WERI-Rb-1 (cell line): Measurements from ENCODE around the gene GPALPP1.

Source experiments
- DNase-seq: peaks from one replicate; pipeline ENCODE4 v3.0.0-alpha.2; 2020
- H3K27ac ChIP-seq: fragments of 250-450 bp; sonication (Bioruptor Pico); 2 replicates; pipeline ENCODE4 v1.5.1; 2020; ENCODE audit warnings: mild to moderate bottlenecking, moderate library complexity
- H3K27me3 ChIP-seq: fragments of 250-450 bp; sonication (Bioruptor Pico); 2 replicates; pipeline ENCODE4 v1.5.1; 2021; ENCODE audit warnings: mild to moderate bottlenecking, low read depth, moderate library complexity; ENCODE audit not compliant: insufficient read depth, severe bottlenecking
- H3K36me3 ChIP-seq: fragments of 250-450 bp; sonication (Bioruptor Pico); 2 replicates; pipeline ENCODE4 v1.5.1; 2020; ENCODE audit warnings: mild to moderate bottlenecking, moderate library complexity
- H3K4me3 ChIP-seq: 2 replicates; pipeline ENCODE4 v1.5.1; 2011; ENCODE audit warnings: low read depth, mild to moderate bottlenecking, control low read depth, low read length
- H3K9me3 ChIP-seq: fragments of 250-450 bp; sonication (Bioruptor Pico); 2 replicates; pipeline ENCODE4 v1.5.1; 2021; ENCODE audit warnings: mild to moderate bottlenecking, moderate library complexity; ENCODE audit not compliant: severe bottlenecking
- CTCF ChIP-seq: IDR thresholded peaks from 2 replicates; pipeline ENCODE4 v1.5.1; 2011; ENCODE audit warnings: low read depth, mild to moderate bottlenecking, control low read depth, inconsistent platforms, low read length

Gene GPALPP1

GRCh38 chr13:45073809-45074208 is 84.5 kb downstream of the GPALPP1 start:
- Histone ChIP-seq H3K27ac (no peak overlapping the region), H3K27me3 (no peaks in the 10 kb centered on the region), H3K36me3 (no peaks in the 10 kb centered on the region), H3K4me3 (no peak overlapping the region), H3K9me3 (no peaks in the 10 kb centered on the region)
- TF ChIP-seq CTCF, result no peak
- DNase-seq, result no peak

GRCh38 chr13:45074721-45075120 is 85.4 kb downstream of the GPALPP1 start:
- Histone ChIP-seq H3K4me3 (no peak overlapping the region), H3K9me3 (no peaks in the 10 kb centered on the region), H3K27me3 (no peaks in the 10 kb centered on the region), H3K27ac (no peak overlapping the region), H3K36me3 (no peaks in the 10 kb centered on the region)
- no peak for TF ChIP-seq CTCF
- DNase-seq, result no peak

- H3K4me3 ChIP-seq, result no peak overlapping the region
- no peaks in the 10 kb centered on the region for H3K36me3 ChIP-seq
- no peaks in the 10 kb centered on the region for H3K9me3 ChIP-seq
- no peak for TF ChIP-seq CTCF
- no peaks in the 10 kb centered on the region for H3K27me3 ChIP-seq
- no peak overlapping the region for H3K27ac ChIP-seq
- no peak for DNase-seq
Observed at GRCh38 chr13:45078003-45078402, 88.7 kb downstream of the GPALPP1 start.
